Loucy (cell line): ENCODE measurements around the gene CYBA.

ENCODE experiments used
- H2AFZ ChIP-seq: fragments of 200-600 bp; sonication (generic); 2 replicates; pipeline ENCODE4 v1.6.0; 2016; ENCODE audit warnings: antibody characterized with exemption, mild to moderate bottlenecking, low read length, moderate library complexity
- H3F3A ChIP-seq: fragments of 200-600 bp; 2 replicates; pipeline ENCODE4 v1.6.0; 2016; ENCODE audit warnings: antibody characterized with exemption, low read depth, mild to moderate bottlenecking
- H3K27me3 ChIP-seq: fragments of 200-600 bp; sonication (generic); 2 replicates; pipeline ENCODE4 v1.6.1; 2014; ENCODE audit warnings: low read length, mild to moderate bottlenecking; ENCODE audit not compliant: insufficient read depth, poor library complexity, severe bottlenecking
- H3K36me3 ChIP-seq: fragments of 200-600 bp; sonication (generic); 2 replicates; pipeline ENCODE4 v1.6.1; 2016; ENCODE audit warnings: low read length; ENCODE audit not compliant: insufficient read depth
- H3K4me1 ChIP-seq: fragments of 200-600 bp; sonication (generic); 2 replicates; pipeline ENCODE4 v1.5.1; 2014; ENCODE audit warnings: low read length, mild to moderate bottlenecking; ENCODE audit not compliant: insufficient read depth, poor library complexity, severe bottlenecking
- H3K4me2 ChIP-seq: fragments of 200-600 bp; sonication (generic); 2 replicates; pipeline ENCODE4 v1.6.0; 2014; ENCODE audit warnings: antibody characterized with exemption, low read length, low read depth, mild to moderate bottlenecking; ENCODE audit not compliant: poor library complexity, severe bottlenecking
- H3K4me3 ChIP-seq: fragments of 200-600 bp; sonication (generic); 2 replicates; pipeline ENCODE4 v1.5.1; 2014; ENCODE audit warnings: low read length, mild to moderate bottlenecking, mixed read lengths; ENCODE audit not compliant: poor library complexity, severe bottlenecking
- H3K79me2 ChIP-seq: fragments of 200-600 bp; sonication (generic); 2 replicates; pipeline ENCODE4 v1.6.1; 2014; ENCODE audit warnings: low read length; ENCODE audit not compliant: insufficient read depth
- H3K9ac ChIP-seq: fragments of 200-600 bp; sonication (generic); 2 replicates; pipeline ENCODE4 v1.6.0; 2014; ENCODE audit warnings: mild to moderate bottlenecking, low read depth, low read length, moderate library complexity; ENCODE audit not compliant: poor library complexity, severe bottlenecking
- H3K9me2 ChIP-seq: fragments of 200-600 bp; sonication (generic); replicated peaks from 2 replicates; pipeline ENCODE4 v1.6.1; 2016; ENCODE audit warnings: low read depth, low read length, mixed read lengths
- H3K9me3 ChIP-seq: fragments of 200-600 bp; sonication (generic); 2 replicates; pipeline ENCODE4 v1.6.1; 2014; ENCODE audit warnings: mild to moderate bottlenecking, antibody characterized with exemption, low read length, low read depth; ENCODE audit not compliant: insufficient read depth
- H4K20me1 ChIP-seq: fragments of 200-600 bp; sonication (generic); 2 replicates; pipeline ENCODE4 v1.6.0; 2014; ENCODE audit warnings: antibody characterized with exemption, low read length, mild to moderate bottlenecking; ENCODE audit not compliant: insufficient read depth, poor library complexity, severe bottlenecking
- EZH2phosphoT487 ChIP-seq: fragments of 200-600 bp; IDR thresholded peaks from 2 replicates; pipeline ENCODE4 v1.6.1; 2018; ENCODE audit warnings: antibody characterized with exemption, mild to moderate bottlenecking, moderate library complexity, borderline replicate concordance
- TF ChIP-seq, protein P1 (sequence below): fragments of 200-600 bp; sonication (generic); conservative IDR thresholded peaks from 2 replicates; pipeline ENCODE4 v1.5.1; 2014; ENCODE audit warnings: mild to moderate bottlenecking, antibody characterized with exemption, low read length

The CYBA gene

DNA sequence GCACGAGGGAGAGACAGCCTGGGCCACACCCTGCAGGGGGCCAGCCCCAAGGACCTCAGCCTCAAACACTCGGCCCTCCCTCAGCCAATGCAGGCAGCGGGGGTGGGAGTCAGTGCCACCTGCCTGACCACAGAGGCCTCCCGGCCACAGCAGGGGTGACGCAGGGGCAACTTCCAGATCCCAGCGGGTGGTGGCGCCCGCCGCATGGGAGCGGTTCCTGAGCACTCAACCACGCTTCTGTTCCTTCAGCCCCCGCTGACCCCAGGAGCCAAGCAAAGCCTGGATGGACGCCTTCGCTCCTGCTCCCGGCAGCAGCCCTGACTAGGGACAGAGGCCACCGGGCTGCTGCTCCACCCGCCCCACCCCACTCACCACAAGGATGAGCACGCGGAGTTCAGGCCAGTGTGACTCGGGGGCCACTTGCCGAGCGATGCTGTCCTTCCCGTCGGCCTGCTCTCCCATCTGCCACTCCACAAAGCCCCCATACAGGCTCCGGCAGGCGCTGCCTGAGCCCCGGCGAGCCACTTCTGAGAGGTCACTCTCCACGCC is 5.0 kb upstream of the CYBA start:
- H3K79me2 ChIP-seq: peaks cover 16% of the 10 kb centered on the region; the same call in 1 of the 2 replicates
- H3K9me3 ChIP-seq: no peaks in the 10 kb centered on the region
- H3K4me3 ChIP-seq: no peak overlapping the region
- no peaks in the 10 kb centered on the region; the same call in 1 of the 2 replicates for H3K36me3 ChIP-seq
- no peak overlapping the region for H3K9ac ChIP-seq
- TF ChIP-seq, protein P1, sequence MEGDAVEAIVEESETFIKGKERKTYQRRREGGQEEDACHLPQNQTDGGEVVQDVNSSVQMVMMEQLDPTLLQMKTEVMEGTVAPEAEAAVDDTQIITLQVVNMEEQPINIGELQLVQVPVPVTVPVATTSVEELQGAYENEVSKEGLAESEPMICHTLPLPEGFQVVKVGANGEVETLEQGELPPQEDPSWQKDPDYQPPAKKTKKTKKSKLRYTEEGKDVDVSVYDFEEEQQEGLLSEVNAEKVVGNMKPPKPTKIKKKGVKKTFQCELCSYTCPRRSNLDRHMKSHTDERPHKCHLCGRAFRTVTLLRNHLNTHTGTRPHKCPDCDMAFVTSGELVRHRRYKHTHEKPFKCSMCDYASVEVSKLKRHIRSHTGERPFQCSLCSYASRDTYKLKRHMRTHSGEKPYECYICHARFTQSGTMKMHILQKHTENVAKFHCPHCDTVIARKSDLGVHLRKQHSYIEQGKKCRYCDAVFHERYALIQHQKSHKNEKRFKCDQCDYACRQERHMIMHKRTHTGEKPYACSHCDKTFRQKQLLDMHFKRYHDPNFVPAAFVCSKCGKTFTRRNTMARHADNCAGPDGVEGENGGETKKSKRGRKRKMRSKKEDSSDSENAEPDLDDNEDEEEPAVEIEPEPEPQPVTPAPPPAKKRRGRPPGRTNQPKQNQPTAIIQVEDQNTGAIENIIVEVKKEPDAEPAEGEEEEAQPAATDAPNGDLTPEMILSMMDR: no peak
- TF ChIP-seq EZH2phosphoT487: no peak
- H3K27me3 ChIP-seq: no peaks in the 10 kb centered on the region
- peaks cover 5% of the 10 kb centered on the region for H3K4me1 ChIP-seq
- no peak overlapping the region for H3K4me2 ChIP-seq
- no peaks in the 10 kb centered on the region for H3K9me2 ChIP-seq
- no peaks in the 10 kb centered on the region for H4K20me1 ChIP-seq
- H2AFZ ChIP-seq: no peak overlapping the region
- no peaks in the 10 kb centered on the region for H3F3A ChIP-seq

DNA sequence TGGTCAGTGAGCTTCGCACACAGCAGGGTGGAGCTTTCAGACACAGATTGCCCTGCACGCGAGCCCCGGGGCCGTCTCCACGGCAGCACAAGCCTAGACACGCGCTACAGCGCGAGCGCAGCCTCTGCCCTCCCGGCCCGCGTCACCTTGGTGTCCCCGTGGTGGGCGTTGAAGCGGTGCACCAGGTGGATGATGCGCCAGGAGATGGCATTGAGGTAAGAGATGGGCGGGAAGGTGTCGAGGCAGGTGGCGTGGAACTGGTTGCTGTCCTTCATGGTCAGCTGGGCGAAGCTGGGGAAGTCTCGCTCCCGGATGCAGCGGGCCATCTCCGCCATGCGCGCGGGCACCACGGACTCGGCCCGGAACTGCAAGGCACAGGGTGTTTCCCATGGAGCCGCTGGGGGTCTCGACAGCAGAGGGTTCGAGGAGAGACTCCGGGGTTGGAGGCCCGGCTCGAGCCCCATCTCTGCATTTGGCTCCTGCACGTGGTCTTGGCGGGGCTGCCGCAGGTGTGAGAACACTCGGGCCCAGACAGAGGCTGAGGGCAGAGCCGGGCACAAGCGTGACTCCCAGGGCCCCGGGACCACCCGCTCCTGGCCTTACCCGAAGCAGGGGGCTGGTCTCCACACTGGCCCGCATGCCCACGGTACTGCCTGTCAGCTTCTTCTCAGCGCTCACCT is 4.3 kb upstream of the CYBA start:
- TF ChIP-seq, protein P1: no peak
- no peak for TF ChIP-seq EZH2phosphoT487
- Histone ChIP-seq H3K4me1 (peaks cover 5% of the 10 kb centered on the region), H3K4me3 (no peak overlapping the region), H3F3A (no peaks in the 10 kb centered on the region), H4K20me1 (peaks cover 2% of the 10 kb centered on the region), H3K9ac (no peak overlapping the region), H3K9me3 (no peaks in the 10 kb centered on the region), H3K9me2 (no peaks in the 10 kb centered on the region), H3K4me2 (no peak overlapping the region), H3K27me3 (no peaks in the 10 kb centered on the region), H2AFZ (no peak overlapping the region), H3K79me2 (peaks cover 18% of the 10 kb centered on the region), H3K36me3 (no peaks in the 10 kb centered on the region; the same call in 1 of the 2 replicates)

DNA sequence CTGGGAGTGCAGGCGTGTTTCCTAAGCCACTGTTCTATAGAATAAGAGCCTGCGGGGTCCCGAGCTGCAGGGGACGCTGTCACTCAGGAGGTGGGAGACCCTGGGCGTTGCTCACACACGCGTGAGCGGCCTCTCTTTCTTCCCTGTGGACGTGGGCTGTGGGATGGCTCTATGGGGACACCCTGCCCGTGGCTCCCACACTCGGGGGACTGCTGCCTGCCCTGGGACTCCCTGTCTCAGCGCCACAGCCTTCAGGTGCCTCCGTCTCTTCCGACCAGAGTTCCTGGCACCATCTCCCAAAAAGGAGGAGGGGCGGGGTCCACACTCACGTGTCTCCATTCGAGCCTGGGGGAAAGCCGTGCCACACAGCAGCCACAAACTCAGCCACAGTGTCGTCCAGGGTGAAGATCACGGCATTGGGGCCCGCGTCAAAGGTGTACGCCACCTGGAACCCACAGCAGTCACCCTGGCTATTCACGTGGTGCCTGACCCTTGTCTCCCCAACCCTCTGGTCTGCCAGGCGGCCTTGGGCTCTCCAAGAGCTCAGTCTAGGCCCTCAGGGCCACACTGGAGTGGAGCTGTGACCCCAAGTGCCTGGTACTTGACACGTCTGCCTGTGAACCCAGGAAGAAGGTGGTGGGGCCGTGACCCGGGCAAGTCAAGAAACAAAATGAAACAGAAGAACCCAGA is 3.7 kb upstream of the CYBA start:
- Histone ChIP-seq H3K79me2 (peaks cover 20% of the 10 kb centered on the region), H4K20me1 (peaks cover 9% of the 10 kb centered on the region), H3K36me3 (no peaks in the 10 kb centered on the region; the same call in 1 of the 2 replicates), H3K9ac (no peak overlapping the region), H3F3A (no peaks in the 10 kb centered on the region), H3K9me3 (no peaks in the 10 kb centered on the region), H3K4me2 (no peak overlapping the region), H3K9me2 (no peaks in the 10 kb centered on the region), H3K4me1 (peaks cover 5% of the 10 kb centered on the region), H2AFZ (no peak overlapping the region), H3K4me3 (no peak overlapping the region), H3K27me3 (no peaks in the 10 kb centered on the region)
- TF ChIP-seq, protein P1: no peak
- TF ChIP-seq EZH2phosphoT487: no peak
